Parietal lobe (tissue), 1 donor: ENCODE measurements around the gene FKBP7. TPM values are rescaled to one million over a fixed set of nuclear protein-coding genes. Genes with fewer than 3 reads are reported as not detected.

Source experiments
- total RNA-seq: library from RNA; depleted of rRNA; stranded (reverse); fragments of >200 nt; gene quantifications from one replicate; pipeline ENCODE4 v1.2.3, GENCODE V29; 2014

FKBP7 gene, protein sequence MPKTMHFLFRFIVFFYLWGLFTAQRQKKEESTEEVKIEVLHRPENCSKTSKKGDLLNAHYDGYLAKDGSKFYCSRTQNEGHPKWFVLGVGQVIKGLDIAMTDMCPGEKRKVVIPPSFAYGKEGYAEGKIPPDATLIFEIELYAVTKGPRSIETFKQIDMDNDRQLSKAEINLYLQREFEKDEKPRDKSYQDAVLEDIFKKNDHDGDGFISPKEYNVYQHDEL
- 12.5 TPM for total RNA-seq

DNA sequence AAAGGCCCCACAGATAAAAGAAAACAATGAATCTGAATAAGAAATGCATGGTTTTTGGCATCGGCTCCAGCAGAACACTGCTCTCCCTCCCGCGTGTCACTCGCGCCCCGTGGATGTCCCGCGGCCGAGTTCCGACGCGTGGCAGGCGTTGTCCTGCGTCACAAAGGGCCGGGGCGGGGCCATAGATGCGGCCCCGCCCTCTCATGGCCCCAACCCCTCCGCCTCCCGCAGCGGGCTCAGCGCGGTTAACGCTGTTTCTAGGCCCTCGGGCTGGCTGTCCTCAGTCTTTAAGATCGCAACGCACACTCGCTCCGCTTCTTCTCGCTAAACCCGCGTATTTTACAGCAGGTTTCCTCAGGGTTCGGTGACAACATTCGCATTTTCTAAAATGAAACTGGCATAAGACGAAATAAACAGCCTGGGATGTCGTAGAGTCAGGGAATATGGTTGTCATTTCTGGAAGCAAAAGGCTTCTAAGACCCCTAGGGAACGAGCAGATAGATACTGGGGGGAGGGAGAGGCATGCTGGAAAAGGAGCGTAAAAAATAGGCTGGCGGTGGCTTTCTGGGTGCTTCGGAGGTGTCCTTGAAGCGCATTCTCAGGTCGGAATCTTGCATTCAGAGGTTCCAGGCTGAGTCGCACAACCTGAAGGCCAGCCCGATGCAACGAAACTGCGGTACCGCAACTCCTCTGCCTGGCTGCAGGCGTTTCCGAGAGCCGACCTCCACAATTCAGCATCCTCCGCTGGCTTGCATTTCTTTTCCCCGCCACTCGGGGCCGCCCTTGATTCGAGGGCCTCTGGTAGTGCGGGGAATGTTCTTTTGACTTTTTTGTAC is at the start of gene FKBP7:
FKBP7 (minus strand) TSS at position 162 of the 836 bp plus-strand sequence; CDS start at position 61, 101 bp downstream.

DNA sequence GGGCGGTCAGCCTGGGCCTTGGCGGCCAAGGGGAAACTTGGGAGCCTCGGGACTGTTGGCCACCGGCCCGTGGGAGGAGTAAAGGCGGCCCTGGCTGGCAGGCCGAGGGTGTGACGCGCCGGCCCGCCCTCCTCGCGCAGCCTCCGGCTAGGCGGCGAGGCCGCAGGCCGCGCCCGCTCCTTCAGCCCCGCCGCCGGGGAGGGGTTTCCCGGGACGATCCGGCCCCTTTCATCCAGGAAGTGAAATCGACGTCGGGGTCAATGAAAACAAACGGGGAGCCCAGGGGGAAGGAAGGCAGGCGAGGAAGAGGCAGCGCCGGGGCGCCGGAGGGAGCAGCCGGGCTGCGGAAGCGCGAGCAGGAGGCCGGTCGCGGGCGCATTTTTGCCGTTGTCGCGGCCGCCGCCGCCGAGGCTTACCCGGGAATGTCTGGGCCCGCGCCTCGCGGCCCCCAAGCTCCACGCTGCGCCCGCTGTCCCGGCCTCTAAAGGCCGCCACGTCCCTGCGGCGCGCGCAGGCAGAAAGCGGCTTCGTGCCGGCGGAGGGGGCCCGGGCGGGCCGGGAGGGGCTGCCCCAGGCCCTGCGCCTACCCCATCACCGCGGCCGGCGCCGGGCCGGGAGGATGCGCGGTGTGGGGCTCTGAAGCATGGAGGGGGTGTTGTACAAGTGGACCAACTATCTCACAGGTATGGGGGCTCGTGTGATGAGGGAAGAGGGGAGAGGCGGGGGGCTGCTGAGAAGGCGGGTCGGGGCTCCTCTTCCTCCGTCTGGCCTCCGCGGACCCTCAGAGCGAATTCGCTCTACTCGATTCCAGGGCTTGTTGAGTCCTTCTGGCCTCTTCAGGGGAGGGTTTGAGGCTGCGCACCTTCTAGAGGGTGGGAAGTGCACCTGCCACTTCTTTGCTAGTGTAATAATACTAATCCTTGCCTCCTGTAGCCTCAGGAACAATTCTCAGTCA is 2.1 kb upstream of the FKBP7 start, which contains the start of gene PLEKHA3:
PLEKHA3 (plus strand) TSS at position 231 of the 955 bp plus-strand sequence; CDS start at position 644, 413 bp downstream.

DNA sequence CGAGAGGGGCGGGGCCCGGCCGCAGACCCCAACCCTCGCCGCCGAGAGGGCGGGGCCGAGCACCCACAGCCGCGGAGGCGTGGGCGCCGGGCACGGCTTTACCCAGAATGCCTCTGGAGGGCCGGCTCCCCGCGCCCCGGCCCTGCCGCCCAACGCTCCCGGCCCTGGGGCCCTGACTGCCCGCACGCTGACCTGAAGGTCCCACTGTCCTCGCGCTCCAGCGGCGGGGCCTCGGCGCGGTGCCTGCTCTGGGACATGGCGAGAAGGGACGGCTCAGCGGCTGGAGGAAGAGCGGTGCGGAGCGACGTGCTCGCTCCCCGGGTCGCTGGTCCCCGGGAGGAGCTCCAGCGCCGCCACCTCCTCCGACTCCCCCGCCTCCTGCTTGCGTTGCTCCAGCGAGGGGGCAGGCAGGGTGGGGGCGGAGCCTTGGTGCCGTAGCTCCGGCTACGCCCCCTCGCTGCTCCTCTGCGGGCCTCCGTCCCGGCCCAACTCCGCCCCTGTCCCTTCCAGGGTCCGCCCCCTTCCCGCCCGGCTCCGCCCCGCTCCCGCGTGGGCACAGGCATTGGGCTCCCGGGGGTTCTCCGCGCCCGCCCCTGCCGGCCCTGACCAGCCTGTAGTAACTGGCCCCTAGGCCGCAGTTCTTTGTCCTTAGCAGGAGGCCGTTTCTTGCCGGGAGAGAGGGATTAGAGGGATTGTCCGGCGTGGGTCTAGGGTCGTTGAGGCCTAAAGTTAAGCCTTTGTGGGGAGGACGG is 27.4 kb downstream of the FKBP7 start, which contains the start of the genes PJVK and PRKRA:
PJVK (plus strand) TSS at position 605 of the 752 bp plus-strand sequence. CDS start 2,032 bp downstream, outside the sequence.
PRKRA (minus strand) TSS at position 402 of the 752 bp plus-strand sequence; CDS start at position 257, 145 bp downstream.

Other genes with a start within 250 kb of the FKBP7 start
- gene PRKRA, start 27.4 kb downstream of the FKBP7 start, total RNA-seq = 91.1 TPM
- 11.0 TPM for gene PJVK, start 27.2 kb downstream of the FKBP7 start, total RNA-seq
- gene PLEKHA3, start 1.9 kb upstream of the FKBP7 start, total RNA-seq = 23.2 TPM